B cell (primary cell): ENCODE results near the gene CARNS1. TPM values are rescaled to one million over a fixed set of nuclear protein-coding genes. Genes with fewer than 3 reads are reported as not detected.

Source experiments
- ATAC-seq: fragments of 200-7000 bp; cut with Tn5 transposase; one replicate; pipeline ENCODE4 v1.10.0; 2021; ENCODE audit warnings: low read depth, mild to moderate bottlenecking, moderate number of reproducible peaks, moderate library complexity
- CTCF ChIA-PET: fragments of 350-600 bp; sonication (Branson Sonifier 250); formaldehyde crosslinking; loops from one replicate; lab custom pipeline; 2021; ENCODE audit warnings: antibody characterized with exemption, inconsistent platforms; lab: Charles Lee
- POLR2A ChIA-PET: fragments of 350-600 bp; sonication (Branson Sonifier 250); formaldehyde crosslinking; loops from one replicate; lab custom pipeline; 2021; ENCODE audit warnings: antibody characterized with exemption; lab: Charles Lee
- DNase-seq: peaks from one replicate; pipeline ENCODE4 v3.0.0; 2013
- H2AFZ ChIP-seq: 2 replicates; pipeline ENCODE4 v1.6.1; 2012; ENCODE audit warnings: mild to moderate bottlenecking, low read depth, low read length; ENCODE audit not compliant: insufficient read depth, poor library complexity, severe bottlenecking
- H3K27ac ChIP-seq, 2 donors: 1 replicate in 1 of 2; 2 replicates in 1 of 2; pipeline ENCODE4 v1.5.1; 2012 to 2013; ENCODE audit warnings: low read length in 2 of 2, mild to moderate bottlenecking in 2 of 2, moderate library complexity in 1 of 2
- H3K27me3 ChIP-seq, 4 experiments: fragments of 200-600 bp in 1 of 4; sonication (generic) in 1 of 4; replicated peaks in 1 of 4; 1 replicate in 2 of 4; 2 replicates in 2 of 4; pipeline versions ENCODE4 v1.6.1 to v1.7.0; 2013 to 2016; ENCODE audit warnings: low read length in 3 of 4, mild to moderate bottlenecking in 2 of 4, mixed read lengths in 1 of 4, moderate library complexity in 1 of 4; ENCODE audit not compliant: insufficient read depth in 4 of 4, control insufficient read depth in 3 of 4; ENCODE audit errors: control extremely low read depth in 1 of 4
- H3K36me3 ChIP-seq, 2 experiments: replicated peaks in 1 of 2; 1 replicate in 1 of 2; 2 replicates in 1 of 2; pipeline versions ENCODE4 v1.6.1 to v1.7.1; 2013; ENCODE audit warnings: low read length in 1 of 2; ENCODE audit not compliant: insufficient read depth in 2 of 2, control insufficient read depth in 1 of 2; ENCODE audit errors: control extremely low read depth in 1 of 2, extremely low read depth in 1 of 2
- H3K4me1 ChIP-seq, 2 donors: fragments of 200-600 bp in 1 of 2; sonication (generic) in 1 of 2; 1 replicate in 1 of 2; 2 replicates in 1 of 2; pipeline versions ENCODE4 v1.5.1 to v1.6.1; 2013 to 2017; ENCODE audit warnings: low read length in 2 of 2; ENCODE audit not compliant: control insufficient read depth in 2 of 2, insufficient read depth in 2 of 2
- H3K4me2 ChIP-seq: replicated peaks from 2 replicates; pipeline ENCODE3; 2012; ENCODE audit warnings: mild to moderate bottlenecking, low read depth, low read length; ENCODE audit not compliant: poor library complexity, severe bottlenecking
- H3K4me3 ChIP-seq, 5 experiments: fragments of 200-600 bp in 1 of 5; sonication (generic) in 1 of 5; 1 replicate in 3 of 5; 2 replicates in 2 of 5; pipeline versions ENCODE4 v1.5.1 to v1.7.0; 2011 to 2016; ENCODE audit warnings: low read length in 4 of 5, mild to moderate bottlenecking in 4 of 5, low read depth in 2 of 5, control low read depth in 1 of 5, moderate library complexity in 1 of 5; ENCODE audit not compliant: insufficient read depth in 1 of 5; ENCODE audit errors: control extremely low read depth in 1 of 5, extremely low read depth in 1 of 5
- H3K79me2 ChIP-seq: fragments of 200-600 bp; sonication (generic); one replicate; pipeline ENCODE4 v1.6.0; 2016; ENCODE audit warnings: low read length; ENCODE audit not compliant: control insufficient read depth, insufficient read depth
- H3K9ac ChIP-seq: fragments of 200-600 bp; sonication (generic); 2 replicates; pipeline ENCODE4 v1.6.1; 2017; ENCODE audit warnings: mild to moderate bottlenecking, low read length, moderate library complexity
- H3K9me3 ChIP-seq, 3 donors: one replicate each; pipeline versions ENCODE4 v1.6.1 to v1.7.1; 2013; ENCODE audit warnings: low read length in 2 of 3; ENCODE audit not compliant: control insufficient read depth in 2 of 3, insufficient read depth in 1 of 3; ENCODE audit errors: control extremely low read depth in 1 of 3
- H4K20me1 ChIP-seq: 2 replicates; pipeline ENCODE4 v1.6.0; 2012; ENCODE audit warnings: mild to moderate bottlenecking, low read length; ENCODE audit not compliant: insufficient read depth, control insufficient read depth, poor library complexity, severe bottlenecking
- H3K27ac Mint-ChIP-seq: one replicate; pipeline ENCODE4 v1.8.0; 2021; ENCODE audit warnings: mixed read lengths
- H3K27me3 Mint-ChIP-seq: one replicate; pipeline ENCODE4 v1.8.0; 2021; ENCODE audit warnings: mixed read lengths
- H3K4me1 Mint-ChIP-seq: one replicate; pipeline ENCODE4 v1.8.0; 2021; ENCODE audit warnings: mixed read lengths
- H3K4me3 Mint-ChIP-seq: one replicate; pipeline ENCODE4 v1.8.0; 2021; ENCODE audit warnings: mixed read lengths
- H3K9me3 Mint-ChIP-seq: one replicate; pipeline ENCODE4 v1.8.0; 2022; ENCODE audit warnings: mixed read lengths; ENCODE audit not compliant: insufficient read depth
- EZH2 ChIP-seq: IDR thresholded peaks from 2 replicates; pipeline ENCODE4 v1.6.1; 2012; ENCODE audit warnings: borderline replicate concordance, low read depth, mild to moderate bottlenecking, moderate library complexity, low read length; ENCODE audit not compliant: insufficient read depth, poor library complexity, severe bottlenecking
- WGBS: methylation state at CpG from one replicate; pipeline ENCODE4 v1.1.5; 2013; ENCODE audit warnings: missing lambda C conversion rate; ENCODE audit not compliant: insufficient coverage; 5-methylcytosine and 5-hydroxymethylcytosine counted together
- intact Hi-C: fragments of 100-400 bp; cut with micrococcal nuclease; formaldehyde crosslinking; loops from one replicate; pipeline ENCODE4 v1.10.0; 2022
- polyA plus RNA-seq: library from polyadenylated mRNA; depleted of rRNA; stranded (reverse); fragments of >200 nt; gene quantifications from 2 replicates; pipeline ENCODE4 v1.2.3, GENCODE V29; 2012
- total RNA-seq, 2 donors: library from RNA; stranded (reverse); fragments of 120-200 nt in 1 of 2; gene quantifications; 1 replicate in 1 of 2; 2 replicates in 1 of 2; pipeline versions ENCODE4 v1.2.3 to v1.2.4, GENCODE V29; 2013 to 2022
- TF ChIP-seq, protein P1 (sequence below): fragments of 200-600 bp; IDR thresholded peaks from one replicate; pipeline ENCODE4 v1.8.0; 2022; ENCODE audit warnings: antibody characterized with exemption, mild to moderate bottlenecking

The CARNS1 gene
- total and polyA plus RNA-seq, 2 donors (not counting 1 experiment from before 2014, with no cell fraction given), result 24.1 to 41.1 TPM

DNA sequence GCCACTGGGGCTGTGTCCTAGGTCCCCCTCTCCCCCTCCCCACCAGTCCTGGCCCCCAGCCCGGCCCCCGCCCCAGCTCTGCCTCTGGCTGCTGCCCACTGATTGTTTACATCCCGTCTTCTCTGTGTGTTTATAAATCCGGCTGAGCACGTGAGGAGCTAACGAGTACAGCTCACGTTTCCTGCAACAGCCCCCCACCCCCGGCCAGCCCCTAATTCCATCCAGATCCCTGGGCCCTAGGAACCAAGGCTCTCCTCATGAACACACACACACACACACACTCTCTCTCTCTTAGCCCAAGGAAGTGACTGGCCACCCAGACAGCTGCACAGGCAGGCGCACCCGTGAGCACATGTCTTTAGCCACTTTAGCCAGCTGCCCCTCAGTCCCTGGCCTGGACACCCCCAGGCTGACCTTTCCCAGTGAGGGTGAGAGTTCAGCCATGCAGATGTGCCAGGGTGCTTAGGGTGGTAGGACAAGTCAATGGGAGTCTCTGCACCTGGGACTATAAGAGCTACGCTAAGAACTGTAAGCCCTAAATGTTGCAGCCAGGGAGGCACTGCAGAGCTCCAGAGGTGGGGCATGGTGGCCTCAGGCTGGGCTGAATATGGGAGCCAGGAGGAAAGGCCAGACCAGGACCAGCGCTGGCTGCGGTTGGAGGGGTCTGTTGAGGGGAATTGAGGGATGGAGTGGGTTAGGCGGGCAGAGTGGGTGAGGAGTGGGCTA lies 45.0 kb upstream of the CARNS1 start:
- H3K36me3 ChIP-seq, result peaks cover 0 to 20% of the 10 kb centered on the region in 2 experiments
- H3K4me3 ChIP-seq, result no peak overlapping the region
- no peaks in the 10 kb centered on the region for H3K9me3 ChIP-seq
- no peak for DNase-seq
- H3K4me2 ChIP-seq, result peak overlapping the region; percentile 93
- POLR2A ChIA-PET, result interaction anchor here (0.7 to 14.2 kb wide), 7 partner anchors 8 to 130 kb away, joined by 3 to 323 read pairs (median 8); partner anchors contain the start of gene POLD4
- intact Hi-C loops, result no loop called here
- no peak for TF ChIP-seq EZH2
- TF ChIP-seq, protein P1, sequence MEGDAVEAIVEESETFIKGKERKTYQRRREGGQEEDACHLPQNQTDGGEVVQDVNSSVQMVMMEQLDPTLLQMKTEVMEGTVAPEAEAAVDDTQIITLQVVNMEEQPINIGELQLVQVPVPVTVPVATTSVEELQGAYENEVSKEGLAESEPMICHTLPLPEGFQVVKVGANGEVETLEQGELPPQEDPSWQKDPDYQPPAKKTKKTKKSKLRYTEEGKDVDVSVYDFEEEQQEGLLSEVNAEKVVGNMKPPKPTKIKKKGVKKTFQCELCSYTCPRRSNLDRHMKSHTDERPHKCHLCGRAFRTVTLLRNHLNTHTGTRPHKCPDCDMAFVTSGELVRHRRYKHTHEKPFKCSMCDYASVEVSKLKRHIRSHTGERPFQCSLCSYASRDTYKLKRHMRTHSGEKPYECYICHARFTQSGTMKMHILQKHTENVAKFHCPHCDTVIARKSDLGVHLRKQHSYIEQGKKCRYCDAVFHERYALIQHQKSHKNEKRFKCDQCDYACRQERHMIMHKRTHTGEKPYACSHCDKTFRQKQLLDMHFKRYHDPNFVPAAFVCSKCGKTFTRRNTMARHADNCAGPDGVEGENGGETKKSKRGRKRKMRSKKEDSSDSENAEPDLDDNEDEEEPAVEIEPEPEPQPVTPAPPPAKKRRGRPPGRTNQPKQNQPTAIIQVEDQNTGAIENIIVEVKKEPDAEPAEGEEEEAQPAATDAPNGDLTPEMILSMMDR, result no peak
- H3K4me1 Mint-ChIP-seq, result peaks cover 79% of the 10 kb centered on the region
- peak overlapping the region in 1 of 2 donors; percentile 17 for H3K27ac ChIP-seq
- H4K20me1 ChIP-seq, result peaks cover 65% of the 10 kb centered on the region
- WGBS, result 64% methylated on average over 11 of the region's 14 CpGs
- H3K27ac Mint-ChIP-seq, result peak overlapping the region; percentile 72
- no peaks in the 10 kb centered on the region for H3K9me3 Mint-ChIP-seq
- CTCF ChIA-PET, result interaction anchor here (0.8 to 42.2 kb wide), 9 partner anchors 1 to 289 kb away, joined by 3 to 2379 read pairs (median 3); partner anchors contain the start of genes CLCF1, POLD4, PPP1CA and RAD9A
- H3K9ac ChIP-seq, result no peak overlapping the region
- H3K79me2 ChIP-seq, result peaks cover 74% of the 10 kb centered on the region
- peak overlapping the region; percentile 92 for H3K4me3 Mint-ChIP-seq
- no peaks in the 10 kb centered on the region for H3K27me3 Mint-ChIP-seq
- H3K27me3 ChIP-seq, result no peaks in the 10 kb centered on the region
- peaks cover 76 to 81% of the 10 kb centered on the region in 2 donors for H3K4me1 ChIP-seq
- ATAC-seq, result no peak
- H2AFZ ChIP-seq, result no peak overlapping the region
